Effector memory CD4-positive, alpha-beta T cell (primary cell): ENCODE measurements around the gene PHF2.

Experiments used
- DNase-seq, 3 donors: peaks; one replicate each; pipeline ENCODE4 v3.0.0-alpha.2; 2020
- H3K27ac ChIP-seq: 2 replicates; pipeline ENCODE4 v1.7.0; 2013; ENCODE audit warnings: mild to moderate bottlenecking, low read length, moderate library complexity; ENCODE audit not compliant: insufficient read depth, poor library complexity, severe bottlenecking
- H3K27me3 ChIP-seq: replicated peaks from 2 replicates; pipeline ENCODE4 v1.7.0; 2013; ENCODE audit warnings: mild to moderate bottlenecking, low read length; ENCODE audit not compliant: insufficient read depth, control insufficient read depth, poor library complexity, severe bottlenecking
- H3K36me3 ChIP-seq: 2 replicates; pipeline ENCODE4 v1.7.0; 2013; ENCODE audit warnings: mild to moderate bottlenecking, low read length, moderate library complexity; ENCODE audit not compliant: control insufficient read depth, insufficient read depth
- H3K4me1 ChIP-seq: 2 replicates; pipeline ENCODE4 v1.7.0; 2013; ENCODE audit warnings: low read length, mild to moderate bottlenecking; ENCODE audit not compliant: control insufficient read depth, insufficient read depth, poor library complexity, severe bottlenecking
- H3K4me3 ChIP-seq: 2 replicates; pipeline ENCODE4 v1.7.0; 2013; ENCODE audit warnings: low read length, low read depth, mild to moderate bottlenecking; ENCODE audit not compliant: insufficient read depth, poor library complexity, severe bottlenecking
- H3K9me3 ChIP-seq: 2 replicates; pipeline ENCODE4 v1.7.0; 2013; ENCODE audit warnings: mild to moderate bottlenecking, low read length, moderate library complexity; ENCODE audit not compliant: control insufficient read depth

PHF2 gene

GRCh38 chr9:93593144-93593658 is 16.8 kb downstream of the PHF2 start:
- DNase-seq: no peak
- Histone ChIP-seq H3K27ac (no peak overlapping the region), H3K36me3 (no peaks in the 10 kb centered on the region), H3K9me3 (no peaks in the 10 kb centered on the region), H3K4me1 (peaks cover 8% of the 10 kb centered on the region), H3K27me3 (no peaks in the 10 kb centered on the region), H3K4me3 (no peak overlapping the region)

GRCh38 chr9:93594041-93594756 is 17.8 kb downstream of the PHF2 start:
- H3K4me1 ChIP-seq: peaks cover 15% of the 10 kb centered on the region
- H3K9me3 ChIP-seq: no peaks in the 10 kb centered on the region
- H3K27me3 ChIP-seq: no peaks in the 10 kb centered on the region
- H3K4me3 ChIP-seq: no peak overlapping the region
- no peak overlapping the region for H3K27ac ChIP-seq
- H3K36me3 ChIP-seq: no peaks in the 10 kb centered on the region
- no peak for DNase-seq

GRCh38 chr9:93595461-93595860 is 19.1 kb downstream of the PHF2 start:
- Histone ChIP-seq H3K27ac (no peak overlapping the region), H3K27me3 (no peaks in the 10 kb centered on the region), H3K4me1 (peaks cover 26% of the 10 kb centered on the region), H3K4me3 (no peak overlapping the region), H3K36me3 (no peaks in the 10 kb centered on the region), H3K9me3 (no peaks in the 10 kb centered on the region)
- DNase-seq: no peak

GRCh38 chr9:93595861-93596365 is 19.5 kb downstream of the PHF2 start:
- DNase-seq: no peak
- H3K36me3 ChIP-seq: no peaks in the 10 kb centered on the region
- H3K27ac ChIP-seq: no peak overlapping the region
- no peaks in the 10 kb centered on the region for H3K27me3 ChIP-seq
- no peaks in the 10 kb centered on the region for H3K9me3 ChIP-seq
- peaks cover 30% of the 10 kb centered on the region for H3K4me1 ChIP-seq
- H3K4me3 ChIP-seq: no peak overlapping the region

GRCh38 chr9:93596399-93596798 is 20.0 kb downstream of the PHF2 start:
- no peaks in the 10 kb centered on the region for H3K9me3 ChIP-seq
- H3K4me3 ChIP-seq: no peak overlapping the region
- H3K27ac ChIP-seq: no peak overlapping the region
- H3K36me3 ChIP-seq: no peaks in the 10 kb centered on the region
- peaks cover 30% of the 10 kb centered on the region for H3K4me1 ChIP-seq
- no peaks in the 10 kb centered on the region for H3K27me3 ChIP-seq
- no peak for DNase-seq

GRCh38 chr9:93597142-93597706 is 20.8 kb downstream of the PHF2 start:
- H3K36me3 ChIP-seq: no peaks in the 10 kb centered on the region
- no peaks in the 10 kb centered on the region for H3K27me3 ChIP-seq
- no peaks in the 10 kb centered on the region for H3K9me3 ChIP-seq
- H3K27ac ChIP-seq: no peak overlapping the region
- no peak overlapping the region for H3K4me3 ChIP-seq
- H3K4me1 ChIP-seq: peaks cover 30% of the 10 kb centered on the region
- DNase-seq: no peak

- Histone ChIP-seq H3K4me1 (peaks cover 30% of the 10 kb centered on the region), H3K36me3 (no peaks in the 10 kb centered on the region), H3K4me3 (no peak overlapping the region), H3K27ac (no peak overlapping the region), H3K9me3 (no peaks in the 10 kb centered on the region), H3K27me3 (no peaks in the 10 kb centered on the region)
- no peak for DNase-seq
Observed at GRCh38 chr9:93597871-93598646, 21.7 kb downstream of the PHF2 start.

GRCh38 chr9:93598647-93599241 is 22.4 kb downstream of the PHF2 start:
- no peaks in the 10 kb centered on the region for H3K27me3 ChIP-seq
- no peaks in the 10 kb centered on the region for H3K36me3 ChIP-seq
- H3K9me3 ChIP-seq: no peaks in the 10 kb centered on the region
- DNase-seq: no peak
- H3K4me3 ChIP-seq: no peak overlapping the region
- H3K4me1 ChIP-seq: peaks cover 30% of the 10 kb centered on the region
- no peak overlapping the region for H3K27ac ChIP-seq

GRCh38 chr9:93599571-93600403 is 23.4 kb downstream of the PHF2 start:
- Histone ChIP-seq H3K27ac (no peak overlapping the region), H3K27me3 (no peaks in the 10 kb centered on the region), H3K4me3 (no peak overlapping the region), H3K9me3 (no peaks in the 10 kb centered on the region), H3K4me1 (peaks cover 30% of the 10 kb centered on the region), H3K36me3 (no peaks in the 10 kb centered on the region)
- no peak for DNase-seq
